ENCODE data around the gene DGKB.

- TF ChIP-seq CTCF (IDR thresholded peaks at IDR 0.05) (no peak), POLR2A (IDR thresholded peaks at IDR 0.05) (no peak), EP300 (IDR thresholded peaks at IDR 0.05) (no peak)
These were observed 674.2 kb downstream of the DGKB start for GRCh38 chr7:14228341-14228740.

All from ovary (tissue), 3 donors.